ENCODE data around the gene TEK. TPM values are rescaled to one million over a fixed set of nuclear protein-coding genes. Genes with fewer than 3 reads are reported as not detected.

The TEK gene
- total RNA-seq, 1 donor from 2014 or later: 2.3 TPM

DNA sequence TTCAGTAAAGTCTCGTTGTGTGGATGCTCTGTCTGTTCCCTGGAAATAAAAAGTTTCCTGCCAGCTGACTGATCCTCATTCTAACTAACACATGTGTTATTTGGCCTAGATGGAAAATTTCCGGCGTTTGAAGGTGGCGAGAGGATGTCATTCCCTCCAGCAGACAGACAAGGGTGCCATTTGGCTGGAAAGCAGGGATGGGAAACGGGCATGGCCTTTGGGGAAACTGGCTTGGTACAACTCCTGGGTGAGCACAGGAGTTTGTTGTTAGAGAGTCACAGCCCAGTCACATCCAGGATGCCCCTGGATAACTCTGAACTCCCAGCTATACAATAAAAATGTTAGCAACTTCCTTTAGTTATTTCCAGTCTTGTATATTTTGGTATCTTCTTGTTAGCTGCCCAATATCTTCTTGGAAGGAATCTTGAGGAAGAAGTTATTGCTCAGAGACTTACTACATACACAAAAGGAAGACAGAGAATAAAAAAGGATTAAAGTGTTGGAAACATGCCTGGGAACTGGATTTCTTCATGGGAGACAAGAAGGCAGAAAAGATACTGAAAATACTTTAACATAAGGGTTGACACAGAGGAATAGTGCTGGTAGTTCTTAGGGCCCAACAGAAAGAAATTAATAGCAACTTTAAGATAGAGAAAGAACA, 41.9 kb downstream of the TEK start:
- Mint-ChIP-seq H3K4me1 (ENCODE audit: low read depth, unreplicated experiment) (peaks cover 30% of the 10 kb centered on the region), H3K27me3 (ENCODE audit: low read depth, unreplicated experiment) (no peaks in the 10 kb centered on the region), H3K4me3 (ENCODE audit: unreplicated experiment) (no peak overlapping the region), H3K9me3 (ENCODE audit: unreplicated experiment) (no peaks in the 10 kb centered on the region), H3K27ac (ENCODE audit: unreplicated experiment) (peak overlapping the region; percentile 21), H3K36me3 (ENCODE audit: low read depth, unreplicated experiment) (no peaks in the 10 kb centered on the region)
- DNase-seq (ENCODE audit: low read depth): peak; percentile 23
- no peaks in the 10 kb centered on the region for H3K36me3 ChIP-seq (ENCODE audit: insufficient read depth, low read length)
- no peak for TF ChIP-seq EZH2 (IDR thresholded peaks at IDR 0.05; ENCODE audit: insufficient read depth, low read length)
- TF ChIP-seq CTCF (IDR thresholded peaks at IDR 0.05; ENCODE audit: insufficient read depth, low read depth, low read length): no peak
- no peak overlapping the region for H3K4me3 ChIP-seq (ENCODE audit: insufficient read depth, low read depth, low read length)
- H4K20me1 ChIP-seq (ENCODE audit: insufficient read depth, low read length): no peaks in the 10 kb centered on the region
- no peaks in the 10 kb centered on the region for H3K79me2 ChIP-seq (ENCODE audit: insufficient read depth, low read length)
- H2AFZ ChIP-seq (ENCODE audit: low read depth, low read length): no peak overlapping the region
- H3K27me3 ChIP-seq (ENCODE audit: insufficient read depth, low read length): no peaks in the 10 kb centered on the region
- no peak overlapping the region for H3K9ac ChIP-seq (ENCODE audit: low read length)
- H3K4me1 ChIP-seq (ENCODE audit: insufficient read depth, low read length): peaks cover 27% of the 10 kb centered on the region
- no peak overlapping the region for H3K27ac ChIP-seq (ENCODE audit: low read depth, low read length)
- H3K4me2 ChIP-seq (ENCODE audit: low read length): no peak overlapping the region
- no peaks in the 10 kb centered on the region for H3K9me3 ChIP-seq (ENCODE audit: insufficient read depth, low read depth, low read length)
- FAIRE-seq: no peak

DNA sequence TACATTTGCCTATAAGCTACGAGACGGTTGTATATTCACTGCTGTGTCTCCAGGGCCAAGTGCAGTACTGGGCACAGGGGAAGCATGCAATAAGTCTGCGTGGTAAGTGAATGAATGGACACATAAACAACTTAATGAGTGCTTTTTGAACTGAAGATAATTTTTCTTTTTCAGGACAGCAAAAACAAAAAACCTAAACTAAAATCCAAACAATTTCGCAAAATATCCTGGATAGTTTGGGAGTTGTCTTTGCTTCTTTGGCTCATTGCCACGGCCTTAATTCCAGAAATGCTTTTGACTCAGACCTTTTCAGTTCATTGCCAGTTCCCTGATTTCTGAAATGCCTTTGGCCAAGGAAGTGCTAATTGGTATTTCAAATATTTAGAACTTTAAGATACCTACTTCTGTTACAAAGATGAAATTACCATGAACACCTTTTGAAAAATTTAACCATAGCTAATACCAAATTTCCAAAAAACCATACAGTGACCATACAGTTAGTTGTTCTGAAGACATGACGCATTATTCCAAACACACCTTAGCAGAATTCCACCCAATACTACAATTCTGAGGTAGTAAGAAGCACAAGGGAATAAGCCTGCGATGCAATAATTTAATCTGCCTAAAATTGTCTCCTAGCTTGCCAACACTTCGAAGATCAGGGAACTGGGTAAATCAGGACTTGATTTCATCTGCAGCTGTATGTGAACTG, 42.8 kb downstream of the TEK start:
- Mint-ChIP-seq H3K4me1 (ENCODE audit: low read depth, unreplicated experiment) (peaks cover 33% of the 10 kb centered on the region), H3K27ac (ENCODE audit: unreplicated experiment) (peak overlapping the region; percentile 21), H3K4me3 (ENCODE audit: unreplicated experiment) (no peak overlapping the region), H3K9me3 (ENCODE audit: unreplicated experiment) (no peaks in the 10 kb centered on the region), H3K27me3 (ENCODE audit: low read depth, unreplicated experiment) (no peaks in the 10 kb centered on the region), H3K36me3 (ENCODE audit: low read depth, unreplicated experiment) (no peaks in the 10 kb centered on the region)
- peak overlapping the region; percentile 48 for H3K4me2 ChIP-seq (ENCODE audit: low read length)
- no peaks in the 10 kb centered on the region for H3K36me3 ChIP-seq (ENCODE audit: insufficient read depth, low read length)
- H2AFZ ChIP-seq (ENCODE audit: low read depth, low read length): no peak overlapping the region
- no peaks in the 10 kb centered on the region for H3K79me2 ChIP-seq (ENCODE audit: insufficient read depth, low read length)
- H3K4me1 ChIP-seq (ENCODE audit: insufficient read depth, low read length): peaks cover 27% of the 10 kb centered on the region
- TF ChIP-seq EZH2 (IDR thresholded peaks at IDR 0.05; ENCODE audit: insufficient read depth, low read length): no peak
- TF ChIP-seq CTCF (IDR thresholded peaks at IDR 0.05; ENCODE audit: insufficient read depth, low read depth, low read length): no peak
- H4K20me1 ChIP-seq (ENCODE audit: insufficient read depth, low read length): no peaks in the 10 kb centered on the region
- DNase-seq (ENCODE audit: low read depth) (peak; percentile 73), FAIRE-seq (peak; percentile 82)
- no peak overlapping the region for H3K4me3 ChIP-seq (ENCODE audit: insufficient read depth, low read depth, low read length)
- no peak overlapping the region for H3K27ac ChIP-seq (ENCODE audit: low read depth, low read length)
- H3K9me3 ChIP-seq (ENCODE audit: insufficient read depth, low read depth, low read length): no peaks in the 10 kb centered on the region
- no peak overlapping the region for H3K9ac ChIP-seq (ENCODE audit: low read length)
- no peaks in the 10 kb centered on the region for H3K27me3 ChIP-seq (ENCODE audit: insufficient read depth, low read length)

DNA sequence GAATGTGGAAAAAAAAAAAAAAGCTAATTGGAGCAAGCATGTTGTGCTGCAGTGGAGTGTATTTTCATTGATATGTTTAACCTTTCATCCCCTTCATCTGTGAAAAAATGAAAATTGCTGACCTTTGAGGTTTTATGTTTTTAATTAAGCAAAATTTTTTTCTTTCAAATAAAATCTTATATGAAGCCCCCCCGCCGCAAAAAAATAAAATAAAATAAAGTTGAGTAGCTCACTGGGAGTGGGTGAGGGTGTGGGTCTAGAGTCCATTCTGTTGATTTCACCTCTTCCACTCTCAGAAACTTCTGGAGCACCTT, 43.3 kb downstream of the TEK start:
- peak overlapping the region; percentile 48 for H3K4me2 ChIP-seq (ENCODE audit: low read length)
- no peak overlapping the region for H3K27ac ChIP-seq (ENCODE audit: low read depth, low read length)
- no peaks in the 10 kb centered on the region for H3K36me3 ChIP-seq (ENCODE audit: insufficient read depth, low read length)
- no peak overlapping the region for H3K4me3 Mint-ChIP-seq (ENCODE audit: unreplicated experiment)
- H3K9me3 ChIP-seq (ENCODE audit: insufficient read depth, low read depth, low read length): no peaks in the 10 kb centered on the region
- H3K9ac ChIP-seq (ENCODE audit: low read length): no peak overlapping the region
- H3K27me3 ChIP-seq (ENCODE audit: insufficient read depth, low read length): no peaks in the 10 kb centered on the region
- no peaks in the 10 kb centered on the region for H3K36me3 Mint-ChIP-seq (ENCODE audit: low read depth, unreplicated experiment)
- H3K27ac Mint-ChIP-seq (ENCODE audit: unreplicated experiment): no peak overlapping the region
- H4K20me1 ChIP-seq (ENCODE audit: insufficient read depth, low read length): no peaks in the 10 kb centered on the region
- no peak overlapping the region for H3K4me3 ChIP-seq (ENCODE audit: insufficient read depth, low read depth, low read length)
- H3K4me1 ChIP-seq (ENCODE audit: insufficient read depth, low read length): peaks cover 27% of the 10 kb centered on the region
- H3K27me3 Mint-ChIP-seq (ENCODE audit: low read depth, unreplicated experiment): no peaks in the 10 kb centered on the region
- no peak for FAIRE-seq
- H2AFZ ChIP-seq (ENCODE audit: low read depth, low read length): no peak overlapping the region
- peaks cover 37% of the 10 kb centered on the region for H3K4me1 Mint-ChIP-seq (ENCODE audit: low read depth, unreplicated experiment)
- H3K79me2 ChIP-seq (ENCODE audit: insufficient read depth, low read length): no peaks in the 10 kb centered on the region
- H3K9me3 Mint-ChIP-seq (ENCODE audit: unreplicated experiment): no peaks in the 10 kb centered on the region
- TF ChIP-seq CTCF (IDR thresholded peaks at IDR 0.05; ENCODE audit: insufficient read depth, low read depth, low read length): no peak
- no peak for TF ChIP-seq EZH2 (IDR thresholded peaks at IDR 0.05; ENCODE audit: insufficient read depth, low read length)
- no peak for DNase-seq (ENCODE audit: low read depth)
